HFF-Myc (cell line): ENCODE measurements around the gene GLYATL3.
"Not testable (repeated sequence)": the region's sequence is repeated elsewhere in the genome, so short reads cannot be mapped to it uniquely, and the experiment has no call there.

Experiments
- DNase-seq: peaks from one replicate; pipeline ENCODE4 v3.0.0-alpha.2; 2011; ENCODE audit warnings: low read depth; ENCODE audit errors: extremely low read depth
- H3K4me3 ChIP-seq: replicated peaks from 2 replicates; pipeline ENCODE4 v1.5.1; 2011; ENCODE audit warnings: low read depth, mild to moderate bottlenecking, control low read depth, low read length
- TF ChIP-seq, protein P1 (sequence below): IDR thresholded peaks from 2 replicates; pipeline ENCODE4 v1.5.1; 2012; ENCODE audit warnings: mild to moderate bottlenecking, low read depth, low read length, control low read depth; ENCODE audit errors: missing control alignments

The GLYATL3 gene

DNA sequence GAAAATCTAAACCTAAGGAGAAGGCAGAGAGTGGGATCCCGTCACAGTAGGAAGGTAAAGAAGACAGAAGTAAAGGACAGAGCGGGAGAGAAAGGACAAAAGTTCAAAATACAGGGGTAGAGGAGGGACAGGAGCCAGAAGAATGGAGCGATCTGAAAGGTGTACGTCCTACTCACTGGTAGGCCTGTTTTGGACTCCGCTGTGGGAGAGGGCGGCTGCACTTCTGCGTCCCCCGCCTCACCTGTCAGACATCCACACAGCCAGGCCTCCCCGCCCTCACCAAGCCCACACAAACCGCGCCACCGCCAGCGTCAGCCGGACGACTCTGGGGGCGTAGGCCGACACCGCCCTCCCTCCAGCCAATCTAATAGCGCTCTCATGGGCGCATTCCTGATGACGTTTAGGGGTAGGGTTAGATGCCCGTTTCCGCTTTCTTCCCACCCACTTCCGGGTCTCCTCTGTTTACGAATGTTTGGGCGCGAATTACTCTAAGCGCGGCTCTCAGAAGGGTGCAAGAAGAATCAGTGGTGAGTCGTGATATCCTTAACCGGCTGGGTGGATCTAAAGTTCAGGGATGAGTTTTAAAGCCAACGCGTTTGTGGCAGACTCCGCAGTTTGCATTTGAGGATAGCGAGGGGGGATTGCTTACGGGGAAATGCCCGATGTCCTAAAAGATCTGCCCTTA lies 36.7 kb upstream of the GLYATL3 start, which contains the start of the genes CENPQ and MMUT:
CENPQ (plus strand) TSS at position 444 of the 685 bp plus-strand sequence. CDS start 6,807 bp downstream, outside the sequence.
MMUT (minus strand) TSS at position 327 of the 685 bp plus-strand sequence. CDS start 3,787 bp downstream, outside the sequence.
- TF ChIP-seq, protein P1, sequence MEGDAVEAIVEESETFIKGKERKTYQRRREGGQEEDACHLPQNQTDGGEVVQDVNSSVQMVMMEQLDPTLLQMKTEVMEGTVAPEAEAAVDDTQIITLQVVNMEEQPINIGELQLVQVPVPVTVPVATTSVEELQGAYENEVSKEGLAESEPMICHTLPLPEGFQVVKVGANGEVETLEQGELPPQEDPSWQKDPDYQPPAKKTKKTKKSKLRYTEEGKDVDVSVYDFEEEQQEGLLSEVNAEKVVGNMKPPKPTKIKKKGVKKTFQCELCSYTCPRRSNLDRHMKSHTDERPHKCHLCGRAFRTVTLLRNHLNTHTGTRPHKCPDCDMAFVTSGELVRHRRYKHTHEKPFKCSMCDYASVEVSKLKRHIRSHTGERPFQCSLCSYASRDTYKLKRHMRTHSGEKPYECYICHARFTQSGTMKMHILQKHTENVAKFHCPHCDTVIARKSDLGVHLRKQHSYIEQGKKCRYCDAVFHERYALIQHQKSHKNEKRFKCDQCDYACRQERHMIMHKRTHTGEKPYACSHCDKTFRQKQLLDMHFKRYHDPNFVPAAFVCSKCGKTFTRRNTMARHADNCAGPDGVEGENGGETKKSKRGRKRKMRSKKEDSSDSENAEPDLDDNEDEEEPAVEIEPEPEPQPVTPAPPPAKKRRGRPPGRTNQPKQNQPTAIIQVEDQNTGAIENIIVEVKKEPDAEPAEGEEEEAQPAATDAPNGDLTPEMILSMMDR = no peak
- DNase-seq = peak; percentile 85
- H3K4me3 ChIP-seq = peak within 1 kb of the TSS; percentile 90

DNA sequence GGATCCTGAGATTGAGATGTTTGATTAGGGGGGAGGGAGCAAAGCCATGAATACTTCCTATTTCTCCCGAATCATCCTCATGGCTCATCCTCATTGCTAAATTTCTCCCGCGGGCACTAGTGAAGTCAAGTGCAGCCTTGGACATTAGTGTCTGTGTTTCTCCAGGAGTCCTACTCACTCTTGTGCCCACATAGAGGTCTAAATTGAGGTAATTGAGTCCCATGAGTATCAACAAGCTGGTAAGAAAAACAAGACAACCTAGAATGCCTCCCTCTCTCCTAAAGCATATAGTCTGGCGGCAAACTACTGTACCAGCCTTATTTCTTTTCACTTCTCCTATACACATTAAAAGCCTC lies 36.1 kb upstream of the GLYATL3 start:
- DNase-seq = no peak
- peak overlapping the region; percentile 90 for H3K4me3 ChIP-seq
- TF ChIP-seq, protein P1 = no peak

DNA sequence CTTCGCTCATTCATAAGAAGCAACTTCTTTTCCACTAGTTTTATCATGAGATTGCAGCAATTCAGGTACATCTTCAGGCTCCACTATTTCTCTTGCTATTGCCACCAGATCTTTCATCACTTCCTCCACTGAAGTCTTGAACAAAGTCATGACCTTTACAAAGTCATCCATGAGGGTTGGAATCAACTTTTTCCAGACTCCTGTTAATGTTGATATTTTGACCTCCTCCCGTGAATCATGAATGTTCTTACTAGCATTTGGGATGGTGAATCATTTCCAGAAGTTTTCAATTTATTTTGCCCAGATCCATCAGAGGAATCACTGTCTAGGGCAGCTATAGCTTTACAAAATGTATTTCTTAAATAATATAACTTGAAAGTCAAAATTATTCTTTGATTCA lies 35.0 kb upstream of the GLYATL3 start:
- no peak for DNase-seq
- H3K4me3 ChIP-seq = peak overlapping the region; percentile 90
- TF ChIP-seq, protein P1 = no peak

DNA sequence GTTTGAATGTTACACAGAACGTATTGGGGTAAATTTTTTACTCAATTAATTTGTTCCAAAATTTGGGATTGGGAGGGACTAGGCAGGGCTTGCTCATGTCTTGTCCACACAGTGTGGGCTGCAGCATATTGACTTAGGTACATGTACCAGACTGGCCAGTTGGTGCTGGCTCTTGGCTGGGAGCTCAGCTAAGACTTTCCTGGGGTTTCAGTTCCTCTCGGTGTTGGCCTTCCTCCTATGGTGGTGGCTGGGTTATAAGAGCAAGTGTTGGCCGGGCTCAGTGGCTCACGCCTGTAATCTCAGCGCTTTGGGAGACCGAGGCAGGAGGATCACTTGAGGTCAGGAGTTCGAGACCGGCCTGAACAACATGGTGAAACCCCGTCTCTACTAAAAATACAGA lies 31.7 kb upstream of the GLYATL3 start:
- DNase-seq = no peak

DNA sequence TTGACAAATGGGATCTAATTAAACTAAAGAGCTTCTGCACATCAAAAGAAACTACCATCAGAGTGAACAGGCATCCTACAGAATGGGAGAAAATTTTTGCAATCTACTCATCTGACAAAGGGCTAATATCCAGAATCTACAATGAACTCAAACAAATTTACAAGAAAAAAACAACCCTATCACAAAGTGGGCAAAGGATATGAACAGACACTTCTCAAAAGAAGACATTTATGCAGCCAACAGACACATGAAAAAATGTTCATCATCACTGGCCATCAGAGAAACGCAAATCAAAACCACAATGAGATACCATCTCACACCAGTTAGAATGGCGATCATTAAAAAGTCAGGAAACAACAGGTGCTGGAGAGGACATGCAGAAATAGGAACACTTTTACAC lies 23.2 kb upstream of the GLYATL3 start:
- H3K4me3 ChIP-seq, DNase-seq: not testable (repeated sequence)

More for the DNA sequence above, 31.7 kb upstream of the GLYATL3 start:
- TF ChIP-seq, protein P1 = no peak
- no peak overlapping the region for H3K4me3 ChIP-seq

DNA sequence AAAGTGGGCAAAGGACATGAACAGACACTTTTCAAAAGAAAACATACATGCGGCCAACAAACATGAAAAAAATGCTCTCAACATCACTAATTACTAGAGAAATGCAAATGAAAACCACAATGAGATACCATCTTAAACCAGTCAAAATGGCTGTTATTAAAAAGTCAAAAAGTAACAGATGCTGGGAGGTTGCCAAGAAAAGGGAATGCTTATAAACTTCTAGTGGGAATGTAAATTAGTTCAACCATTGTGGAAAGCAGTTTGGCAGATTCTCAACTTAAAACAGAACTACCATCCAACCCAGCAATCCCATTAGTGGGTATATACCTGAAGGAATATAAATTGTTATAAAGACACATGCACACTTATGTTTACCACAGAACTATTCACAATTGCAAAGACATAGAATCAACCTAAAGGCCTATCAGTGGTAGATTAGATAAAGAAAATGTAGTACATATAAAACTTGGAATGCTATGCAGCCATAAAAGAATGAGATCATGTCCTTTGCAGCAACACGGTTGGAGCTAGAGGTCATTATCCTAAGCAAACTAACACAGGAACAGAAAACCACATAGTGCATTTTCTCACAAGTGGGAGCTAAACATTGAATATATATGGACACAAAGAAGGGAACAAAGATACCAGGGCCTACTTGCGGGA lies 20.3 kb upstream of the GLYATL3 start:
- TF ChIP-seq, protein P1 = no peak
- no peak for DNase-seq
- no peak overlapping the region for H3K4me3 ChIP-seq

DNA sequence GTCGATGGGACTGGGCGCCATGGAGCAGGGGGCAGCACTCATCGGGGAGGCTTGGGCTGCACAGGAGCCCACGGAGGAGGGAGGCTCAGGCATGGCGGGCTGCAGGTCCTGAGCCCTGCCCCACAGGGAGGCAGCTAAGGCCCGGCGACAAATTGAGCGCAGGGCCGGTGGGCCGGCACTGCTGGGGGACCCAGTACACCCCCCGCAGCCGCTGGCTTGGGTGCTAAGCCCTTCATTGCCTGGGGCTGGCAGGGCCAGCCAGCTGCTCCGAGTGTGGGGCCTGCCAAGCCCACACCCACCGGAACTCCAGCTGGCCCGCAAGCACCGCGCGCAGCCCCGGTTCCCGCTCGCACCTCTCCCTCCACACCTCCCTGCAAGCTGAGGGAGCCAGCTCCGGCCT lies 17.9 kb upstream of the GLYATL3 start:
- not testable (repeated sequence) for DNase-seq

DNA sequence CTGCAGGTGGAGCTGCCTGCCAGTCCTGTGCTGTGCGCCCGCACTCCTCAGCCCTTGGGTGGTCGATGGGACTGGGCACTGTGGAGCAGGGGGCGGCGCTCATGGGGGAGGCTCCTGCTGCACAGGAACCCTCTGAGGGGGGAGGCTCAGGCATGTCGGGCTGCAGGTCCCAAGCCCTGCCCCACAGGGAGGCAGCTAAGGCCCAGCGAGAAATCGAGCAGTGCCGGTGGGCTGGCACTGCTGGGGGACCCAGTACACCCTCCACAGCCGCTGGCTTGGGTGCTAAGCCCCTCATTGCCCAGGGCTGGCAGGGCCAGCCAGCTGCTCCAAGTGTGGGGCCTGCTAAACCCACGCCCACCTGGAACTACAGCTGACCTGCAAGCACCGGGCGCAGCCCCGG lies 16.3 kb upstream of the GLYATL3 start:
- not testable (repeated sequence) for H3K4me3 ChIP-seq, DNase-seq

More for the DNA sequence above, 17.9 kb upstream of the GLYATL3 start:
- H3K4me3 ChIP-seq = not testable (repeated sequence)
